Fibroblast of skin of back (primary cell): Measurements from ENCODE around the gene ECHS1.

Source experiments
- DNase-seq: peaks from one replicate; pipeline ENCODE4 v3.0.0-alpha.2; 2013

ECHS1 gene

GRCh38 chr10:133339708-133340380 is 33.3 kb downstream of the ECHS1 start:
- DNase-seq: no peak

- no peak for DNase-seq
Observed at GRCh38 chr10:133338080-133339071, 34.8 kb downstream of the ECHS1 start.

- no peak for DNase-seq
Observed at GRCh38 chr10:133337370-133337725, 35.8 kb downstream of the ECHS1 start.

DNA sequence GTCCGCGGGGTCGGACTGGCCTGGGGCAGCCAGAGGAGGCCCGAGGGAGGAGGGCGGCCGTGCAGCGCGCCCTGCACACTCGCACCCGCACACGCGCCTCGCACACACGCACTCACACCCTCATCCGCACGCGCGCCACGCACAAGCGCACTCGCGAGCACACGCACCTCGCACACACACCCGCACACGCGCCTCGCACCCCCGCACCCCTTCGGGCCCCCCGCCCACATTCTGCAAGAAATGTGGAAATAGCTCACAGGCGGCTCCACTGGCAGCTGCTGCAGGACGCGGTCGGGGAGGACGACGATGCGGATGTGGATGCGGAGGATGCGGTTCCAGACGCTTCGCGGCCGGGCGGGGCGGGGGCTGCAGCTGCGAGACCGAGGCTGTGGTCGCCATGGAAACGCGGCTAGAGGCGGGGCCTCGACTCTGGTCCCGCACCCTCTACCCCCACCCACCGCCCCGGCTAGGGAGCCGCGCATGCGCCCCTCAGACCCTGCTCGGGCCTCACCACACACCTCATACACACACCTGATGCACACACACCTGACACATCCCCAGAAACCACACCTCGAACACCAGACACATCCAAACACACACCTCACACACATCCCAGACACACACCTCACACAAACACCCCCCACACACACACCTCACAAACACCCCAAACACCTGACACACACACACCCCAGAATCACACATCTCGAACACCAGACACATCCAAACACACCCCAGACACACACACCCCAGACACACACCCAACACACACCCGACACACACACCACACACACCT is 36.4 kb downstream of the ECHS1 start, which contains the start of gene CALY:
Gene CALY, minus strand, starts transcription at position 320 of the 793 bp plus-strand sequence. CDS start 7,907 bp downstream, outside the sequence.
- DNase-seq: no peak

DNA sequence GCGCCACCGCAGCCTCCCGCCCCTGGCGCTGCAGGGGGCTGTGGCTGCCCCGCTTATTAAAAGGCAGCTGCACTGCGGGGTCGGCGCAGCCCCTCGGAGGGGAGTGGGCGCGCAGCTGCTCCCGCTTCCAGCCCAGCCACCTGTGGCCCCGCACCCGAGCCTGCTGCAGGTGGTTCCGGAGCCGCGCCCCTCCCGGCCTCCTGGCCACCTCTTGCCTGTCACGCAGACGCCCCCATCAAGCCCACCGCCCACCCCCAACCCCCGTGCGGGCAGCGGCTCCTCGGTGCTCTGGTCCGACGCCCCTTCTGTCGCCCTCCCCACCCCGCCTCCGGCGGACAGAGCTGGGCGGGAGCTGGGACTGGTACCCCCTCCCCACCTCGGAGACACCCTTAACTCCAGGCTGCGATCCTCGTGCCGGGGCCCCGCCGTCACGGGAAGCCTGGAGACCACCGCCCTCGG is 37.0 kb downstream of the ECHS1 start:
- no peak for DNase-seq

DNA sequence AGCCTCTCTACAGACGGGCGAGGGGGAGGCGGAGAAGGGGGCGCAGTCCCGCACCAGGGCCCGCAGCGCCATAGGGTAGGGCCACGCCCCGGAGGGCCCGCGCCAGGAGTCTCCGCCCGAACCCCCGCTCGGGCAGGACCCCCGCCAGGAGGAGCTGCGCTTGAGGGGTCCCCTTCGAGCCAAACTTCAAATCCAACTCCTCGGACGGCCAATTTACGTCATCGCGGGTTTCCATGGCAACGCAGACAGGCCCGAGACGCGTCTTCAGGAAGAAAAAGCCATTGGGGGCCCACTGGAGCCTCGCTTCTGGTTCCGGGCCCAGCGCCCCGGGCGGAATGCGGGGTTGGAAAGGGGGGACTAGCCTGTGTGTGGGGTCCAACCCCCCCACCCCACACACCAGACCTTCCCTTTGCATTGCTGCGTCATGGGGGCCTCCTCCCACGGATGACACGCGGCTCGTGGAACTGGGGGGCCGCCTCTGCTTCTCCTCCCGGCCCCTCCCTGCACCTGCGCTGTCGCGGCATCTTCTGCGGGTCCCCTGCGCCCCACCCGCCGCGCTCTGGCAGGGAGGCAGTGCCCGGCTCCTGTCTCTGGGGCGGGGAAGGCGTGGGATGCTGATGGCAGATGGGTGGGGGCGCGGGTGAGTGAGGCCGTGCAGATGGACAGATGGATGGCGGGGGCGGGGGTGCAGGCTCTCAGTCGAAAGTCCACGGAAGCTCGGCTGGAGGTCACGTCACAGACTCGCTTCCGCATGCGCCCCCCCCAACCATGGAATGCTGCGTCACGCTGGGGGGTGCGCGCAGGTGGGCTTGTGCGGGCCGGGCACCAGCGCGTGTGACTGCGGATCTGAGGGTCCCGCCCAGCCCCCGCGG is 37.7 kb downstream of the ECHS1 start:
- peak; percentile 39 for DNase-seq

DNA sequence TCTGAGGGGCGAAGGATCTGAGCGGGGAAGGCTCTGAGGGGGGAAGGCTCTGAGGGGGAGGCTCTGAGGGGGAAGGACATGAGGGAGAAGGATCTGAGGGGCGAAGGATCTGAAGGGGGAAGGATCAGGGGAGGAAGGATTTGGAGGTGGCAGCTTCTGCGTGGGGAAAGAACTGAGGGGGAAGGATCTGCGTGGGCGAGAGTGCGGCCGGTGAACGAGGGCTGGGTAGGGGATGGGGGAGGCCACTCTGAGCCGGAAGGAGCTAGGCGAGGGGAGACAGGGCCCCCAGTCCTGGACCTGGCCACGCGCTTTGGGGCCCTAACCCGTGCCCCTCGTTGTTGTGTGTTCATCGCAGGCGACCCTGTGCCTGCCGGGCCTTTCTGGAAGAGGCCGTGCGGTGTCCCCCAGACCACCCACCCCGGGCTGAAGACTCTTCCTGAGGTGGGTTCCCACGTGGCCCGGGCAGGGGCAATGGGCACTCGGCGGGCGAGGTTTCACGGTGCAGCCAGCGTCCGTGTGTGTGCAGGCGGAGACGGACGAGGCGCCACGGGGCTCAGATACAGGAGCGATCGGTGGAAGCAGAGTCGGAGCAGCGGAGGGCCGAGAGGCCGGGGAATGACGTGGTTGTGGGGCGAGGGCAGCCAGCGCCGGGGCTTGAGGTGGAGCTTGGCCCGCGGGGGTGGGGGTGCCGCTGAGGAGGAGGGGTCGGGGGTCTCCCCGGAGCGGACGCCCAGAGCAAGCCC is 38.5 kb downstream of the ECHS1 start:
- DNase-seq: no peak

- no peak for DNase-seq
Observed at GRCh38 chr10:133332936-133333699, 40.0 kb downstream of the ECHS1 start.

- peak; percentile 80 for DNase-seq
Observed at GRCh38 chr10:133329491-133330202, 43.5 kb downstream of the ECHS1 start.

DNA sequence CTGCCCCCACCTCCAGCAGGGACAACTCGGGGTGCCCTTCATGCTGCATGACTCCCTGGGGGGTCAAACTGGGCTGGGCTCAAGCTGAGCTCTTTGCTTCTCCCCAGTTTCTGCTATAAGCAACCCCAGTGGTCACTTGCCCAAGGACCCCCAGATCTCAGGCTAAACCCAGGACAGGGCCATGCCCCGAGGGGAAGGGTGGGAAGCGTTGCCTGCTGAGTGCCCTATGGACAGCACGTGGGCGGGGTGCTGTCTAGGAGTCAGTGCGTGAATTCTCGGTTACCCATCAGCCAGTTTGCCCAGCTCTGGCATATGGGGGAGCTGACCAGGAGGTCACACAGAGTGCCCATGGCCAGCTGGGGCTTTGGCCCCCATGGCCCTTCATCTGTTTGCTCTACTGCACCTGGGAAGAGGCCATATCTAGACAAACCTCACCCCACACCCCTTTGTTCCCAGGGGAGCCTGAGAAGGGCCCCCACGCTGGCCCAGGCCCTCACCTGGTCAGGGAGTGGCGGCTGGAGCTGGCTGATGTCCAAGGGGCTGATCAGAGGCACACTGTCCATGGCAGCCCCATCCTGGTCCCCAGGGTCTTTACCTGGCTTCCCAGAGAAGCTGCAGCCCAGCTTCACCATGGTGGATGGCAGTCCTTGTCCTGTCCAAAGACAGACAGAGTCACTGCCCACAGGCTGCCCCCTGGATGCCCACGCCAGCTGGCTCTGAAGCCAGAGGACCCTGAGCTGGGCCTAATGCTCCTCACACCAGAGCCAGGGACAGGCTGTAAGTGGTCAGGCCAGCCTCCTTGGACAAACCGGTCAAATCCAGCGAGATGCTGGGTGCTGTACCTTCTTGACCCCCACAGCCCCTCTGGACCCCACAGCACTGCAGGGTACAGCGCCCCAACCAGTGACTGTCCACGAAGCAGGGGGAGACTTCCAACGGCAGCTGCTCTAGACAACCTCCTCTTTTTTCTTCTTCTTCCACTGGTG is 44.5 kb downstream of the ECHS1 start:
- no peak for DNase-seq

DNA sequence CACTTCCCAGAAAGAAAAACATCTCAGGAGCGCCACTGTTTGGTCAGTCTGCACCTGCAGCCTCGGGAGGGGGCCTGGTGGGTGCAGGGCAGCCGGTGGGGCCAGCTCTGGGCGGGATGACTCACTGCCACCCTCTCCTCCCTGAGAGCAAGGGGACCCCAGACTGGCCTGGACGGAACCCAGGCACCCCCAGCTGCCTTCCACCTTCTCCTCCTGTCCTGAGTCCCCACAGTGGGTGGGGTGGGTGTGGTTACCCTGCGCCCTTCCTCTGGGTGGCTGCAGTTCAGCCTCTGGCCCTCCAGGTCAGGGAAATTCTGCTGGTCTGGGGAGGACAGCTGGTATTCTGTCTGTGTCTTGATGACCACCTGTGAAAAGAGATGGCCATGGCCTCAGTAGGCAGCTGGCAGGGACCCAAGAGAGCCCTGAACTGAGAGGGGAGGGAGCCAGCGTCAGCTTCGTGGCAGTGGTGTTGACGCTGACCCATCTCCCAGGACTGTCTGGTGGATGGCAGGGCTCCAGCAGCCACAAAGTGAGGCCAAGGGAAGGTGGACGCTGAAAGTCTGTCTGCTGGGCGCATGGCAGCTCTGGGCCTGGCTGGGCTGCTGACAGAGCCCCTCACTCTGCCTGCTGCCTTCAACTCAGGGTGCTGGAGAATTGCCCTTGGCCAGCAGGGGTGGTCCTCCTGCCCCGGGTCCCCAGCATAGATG is 45.4 kb downstream of the ECHS1 start:
- DNase-seq: no peak

GRCh38 chr10:133326745-133327650 is 46.2 kb downstream of the ECHS1 start:
- DNase-seq: no peak

DNA sequence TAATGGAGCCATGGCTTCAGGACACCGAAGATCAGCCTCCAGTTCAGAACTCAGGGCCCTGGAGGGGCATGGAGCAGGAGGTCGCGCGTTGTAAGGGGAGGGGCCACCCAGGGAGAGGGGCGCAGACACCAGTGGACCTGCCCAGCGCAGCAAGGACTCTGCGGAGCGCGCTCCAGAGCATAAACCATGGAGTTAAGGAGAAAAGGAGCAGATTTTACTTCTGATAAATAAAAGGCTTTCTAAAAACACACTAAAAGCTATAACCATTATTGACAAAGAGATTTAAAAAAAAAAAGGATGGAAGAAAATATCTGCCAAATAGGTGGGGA is 47.0 kb downstream of the ECHS1 start:
- no peak for DNase-seq

DNA sequence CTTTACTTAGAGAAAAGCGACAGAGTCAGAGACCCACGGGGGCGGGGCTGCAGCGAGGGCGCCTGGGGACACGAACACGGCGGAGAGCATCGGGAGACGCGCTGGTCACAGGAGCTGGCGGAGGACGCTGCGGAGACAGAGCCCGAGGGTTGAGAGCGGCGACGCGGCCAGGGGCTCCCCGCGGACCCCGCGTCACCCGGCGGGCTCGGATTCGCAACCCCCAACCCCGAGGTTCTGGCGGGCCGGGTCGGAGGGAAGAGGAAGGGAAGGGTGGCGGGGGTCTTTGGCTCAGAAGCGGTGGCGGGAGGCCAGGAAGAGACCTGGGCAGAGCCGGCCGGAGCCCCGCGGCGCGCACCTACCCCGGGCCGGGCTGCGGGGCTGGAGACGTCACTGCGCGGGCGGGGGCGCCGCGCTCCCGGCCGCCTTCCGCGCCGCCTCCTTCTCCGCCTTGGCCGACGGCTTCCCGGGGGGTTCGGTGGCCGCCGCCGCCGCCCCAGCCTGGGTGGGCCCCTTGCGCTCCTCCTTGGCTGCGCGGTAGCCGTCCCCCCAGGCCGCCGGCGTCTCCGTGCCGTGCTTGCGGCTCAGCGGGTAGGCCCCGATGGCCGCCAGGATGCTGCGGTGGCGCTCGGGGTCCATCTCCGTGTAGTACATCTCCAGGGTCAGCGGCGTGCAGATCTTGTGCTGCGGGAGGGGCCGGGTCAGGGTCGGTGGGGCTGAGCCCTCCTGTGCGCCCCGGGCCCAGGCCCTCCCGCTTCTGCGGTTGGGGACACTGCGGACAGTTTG is 47.5 kb downstream of the ECHS1 start:
- DNase-seq: no peak

DNA sequence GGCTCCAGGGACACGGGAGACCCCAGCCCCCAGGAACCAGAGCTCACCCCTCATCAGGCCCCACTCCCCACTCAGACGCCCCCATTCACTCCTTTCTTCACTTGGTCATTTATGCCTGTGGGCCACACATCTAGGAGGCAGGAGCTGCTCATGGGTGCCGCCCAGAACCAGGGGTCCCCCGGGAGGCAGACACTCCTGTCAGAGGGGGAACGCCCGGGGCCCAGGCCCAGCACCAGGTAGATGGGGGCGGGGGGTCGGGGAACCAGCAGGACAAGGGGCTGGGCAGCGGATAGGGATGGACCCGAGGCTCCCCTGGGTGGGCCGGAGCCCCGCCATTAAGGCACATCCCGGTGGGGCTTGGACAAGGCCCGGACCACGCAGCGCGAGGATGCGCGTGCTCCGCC is 48.3 kb downstream of the ECHS1 start:
- no peak for DNase-seq
